Measurements from ENCODE around the gene PHF21A.
"Not testable (repeated sequence)": the region's sequence is repeated elsewhere in the genome, so short reads cannot be mapped to it uniquely, and the experiment has no call there.

Gene PHF21A

DNA sequence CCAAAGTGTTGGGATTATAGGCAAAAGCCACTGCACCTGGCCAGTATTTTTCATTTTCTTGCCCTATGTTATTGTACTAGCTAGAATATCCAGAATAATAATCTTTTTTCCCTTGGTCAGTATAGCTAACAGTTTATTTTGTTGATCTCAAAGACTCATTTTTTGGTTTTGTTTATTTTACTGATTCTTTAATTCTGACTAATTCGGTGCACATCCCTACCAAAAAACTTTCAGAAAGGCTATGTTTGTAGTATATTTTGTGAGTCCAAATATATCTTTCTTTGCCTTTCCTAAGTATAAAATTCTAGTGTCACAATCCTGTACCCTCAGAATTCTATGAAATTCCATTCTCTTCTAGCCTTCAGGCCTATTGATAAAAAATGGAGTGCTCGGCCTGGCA lies 84.3 kb downstream of the PHF21A start:
- DNase-seq (ENCODE audit: low read depth in 2 of 2, low spot score in 1 of 2), result no peak

- no peak for DNase-seq (ENCODE audit: low read depth in 2 of 2, low spot score in 1 of 2)
These were observed 85.2 kb downstream of the PHF21A start for GRCh38 chr11:46036009-46036408.

DNA sequence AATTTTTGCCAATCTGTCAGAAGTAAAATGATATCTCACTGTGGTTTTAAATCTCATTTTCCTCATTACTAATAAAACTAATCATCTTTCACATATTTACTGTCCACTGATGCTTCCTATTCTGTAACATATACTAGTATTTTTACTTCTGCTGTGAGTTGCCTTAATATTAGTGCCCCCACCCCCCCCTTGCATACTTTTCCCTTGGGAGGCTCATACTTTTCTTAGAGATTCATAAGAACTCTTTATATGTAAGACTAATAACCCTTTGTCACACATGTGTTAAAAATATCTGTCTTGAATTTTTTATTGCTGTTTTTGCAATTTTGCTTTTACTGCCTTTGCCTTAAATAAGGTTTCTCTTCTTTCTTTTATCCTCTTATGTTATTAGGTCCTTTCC lies 87.2 kb downstream of the PHF21A start:
- DNase-seq (ENCODE audit: low read depth in 2 of 2, low spot score in 1 of 2), result no peak

DNA sequence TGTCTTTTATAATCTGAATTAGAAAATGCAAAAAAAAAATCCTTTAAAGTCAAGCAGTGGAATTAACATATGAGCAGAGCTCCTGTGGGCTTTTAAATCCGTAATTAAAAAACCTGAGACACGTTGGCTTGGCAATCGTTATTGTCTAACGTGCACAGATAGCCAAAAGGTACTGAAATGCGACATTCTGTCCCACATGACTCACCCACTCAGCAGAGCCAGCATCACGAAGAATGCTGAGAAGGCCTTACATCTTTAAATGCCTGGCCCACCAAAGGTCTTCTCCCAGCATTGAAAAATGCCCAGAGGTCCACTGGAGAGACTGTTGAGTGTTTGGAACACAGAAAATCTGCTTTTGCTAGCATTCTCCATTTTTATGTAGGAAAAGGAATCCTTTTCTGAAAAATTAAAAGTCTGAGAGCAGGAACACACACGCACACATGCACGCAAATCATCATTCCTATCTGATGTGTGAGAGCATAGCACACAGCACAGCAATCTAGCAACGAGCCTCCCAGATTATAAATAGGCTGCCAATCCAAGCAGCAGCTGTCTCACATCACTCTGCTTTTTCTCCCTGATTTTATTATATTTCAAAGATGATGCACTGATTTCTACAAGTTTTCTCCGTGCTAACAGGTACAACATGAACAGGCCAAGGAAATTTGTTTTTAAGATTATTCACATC lies 94.5 kb downstream of the PHF21A start:
- no peak for DNase-seq (ENCODE audit: low read depth in 2 of 2, low spot score in 1 of 2)

DNA sequence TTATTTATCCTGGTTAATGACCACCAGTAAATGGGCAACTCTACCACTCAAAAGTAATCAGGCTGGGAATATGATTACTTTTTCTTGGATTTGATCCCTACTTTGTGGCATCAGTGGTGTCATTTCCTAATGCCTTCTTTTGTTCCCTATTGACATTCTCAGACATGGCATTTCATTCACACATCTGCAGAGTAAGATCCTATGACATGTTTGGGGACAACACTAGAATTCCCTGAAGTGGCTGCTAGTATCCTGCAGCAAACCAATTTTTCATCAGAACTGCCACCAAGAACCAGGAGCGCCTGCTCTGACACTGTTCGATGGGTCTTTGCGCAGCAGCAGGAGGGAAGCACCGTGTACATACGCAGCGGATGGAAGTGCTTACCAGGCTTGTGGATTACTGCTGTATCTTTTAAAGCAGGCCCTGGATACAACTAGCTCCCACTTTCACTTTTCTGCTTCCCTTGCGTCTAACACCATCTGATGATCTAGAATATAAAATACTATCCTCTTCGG lies 101.1 kb downstream of the PHF21A start:
- DNase-seq (ENCODE audit: low read depth in 2 of 2, low spot score in 1 of 2), result no peak

DNA sequence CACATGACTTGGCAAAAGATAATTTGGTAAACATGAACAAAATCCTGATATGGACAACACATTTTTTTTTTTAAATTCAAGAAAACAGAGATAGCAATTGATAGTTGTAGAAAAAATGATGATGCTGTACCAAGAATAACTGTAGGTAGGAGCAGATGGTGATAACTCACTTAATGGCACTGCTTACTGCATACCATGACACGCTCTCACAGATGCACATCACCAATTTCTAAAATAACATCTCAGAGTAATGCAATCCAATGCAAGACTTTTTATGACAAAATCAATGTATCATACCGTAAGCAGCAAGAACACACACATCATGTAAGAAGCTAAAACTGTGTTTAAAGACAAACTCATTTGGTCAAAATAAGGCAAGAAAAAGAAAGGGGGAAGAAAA lies 102.6 kb downstream of the PHF21A start:
- DNase-seq (ENCODE audit: low read depth in 2 of 2, low spot score in 1 of 2), result no peak

DNA sequence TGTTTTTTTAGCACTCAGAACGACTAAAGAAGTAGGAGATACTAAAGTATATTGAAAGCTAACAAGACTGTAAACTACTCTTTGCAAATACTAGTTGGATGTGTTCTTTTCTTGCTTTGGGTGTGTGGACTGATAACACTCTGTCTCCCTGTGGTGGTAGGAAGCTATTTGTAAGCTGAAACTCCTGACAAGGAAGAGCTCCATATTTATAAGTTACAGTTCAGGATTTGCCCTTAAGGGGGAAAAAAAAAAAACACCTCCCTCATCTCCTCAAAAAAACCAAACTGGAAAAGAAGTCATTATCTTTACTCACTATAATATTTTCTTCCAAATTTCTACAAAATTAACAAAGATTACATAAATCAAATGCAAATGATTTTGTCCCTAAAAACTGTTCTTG lies 103.9 kb downstream of the PHF21A start:
- no peak for DNase-seq (ENCODE audit: low read depth in 2 of 2, low spot score in 1 of 2)

DNA sequence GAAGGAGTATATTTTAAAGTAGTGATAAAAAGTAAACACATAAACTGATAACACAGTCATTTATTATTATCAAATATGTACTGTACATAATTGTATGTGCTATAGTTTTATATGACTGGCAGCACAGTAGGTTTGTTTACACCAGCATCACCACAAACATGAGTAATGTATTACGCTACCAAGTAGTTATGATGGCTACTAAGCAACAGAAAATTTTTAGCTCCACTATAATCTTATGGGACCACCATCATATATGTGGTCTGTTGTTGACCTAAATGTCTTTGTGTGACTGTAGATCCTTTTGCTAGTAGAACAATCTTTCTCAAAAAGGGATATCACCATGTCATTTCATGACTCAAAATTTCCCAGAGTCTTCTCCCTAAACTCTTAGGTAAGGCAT lies 105.3 kb downstream of the PHF21A start:
- no peak for DNase-seq (ENCODE audit: low read depth in 2 of 2, low spot score in 1 of 2)

- not testable (repeated sequence) for DNase-seq (ENCODE audit: low read depth in 2 of 2, low spot score in 1 of 2)
These were observed 107.1 kb downstream of the PHF21A start for GRCh38 chr11:46014168-46014567.

- DNase-seq (ENCODE audit: low read depth in 2 of 2, low spot score in 1 of 2), result no peak
These were observed 109.1 kb downstream of the PHF21A start for GRCh38 chr11:46012185-46012584.

GRCh38 chr11:46010100-46010499 lies 111.2 kb downstream of the PHF21A start:
- DNase-seq (ENCODE audit: low read depth in 2 of 2, low spot score in 1 of 2), result no peak

DNA sequence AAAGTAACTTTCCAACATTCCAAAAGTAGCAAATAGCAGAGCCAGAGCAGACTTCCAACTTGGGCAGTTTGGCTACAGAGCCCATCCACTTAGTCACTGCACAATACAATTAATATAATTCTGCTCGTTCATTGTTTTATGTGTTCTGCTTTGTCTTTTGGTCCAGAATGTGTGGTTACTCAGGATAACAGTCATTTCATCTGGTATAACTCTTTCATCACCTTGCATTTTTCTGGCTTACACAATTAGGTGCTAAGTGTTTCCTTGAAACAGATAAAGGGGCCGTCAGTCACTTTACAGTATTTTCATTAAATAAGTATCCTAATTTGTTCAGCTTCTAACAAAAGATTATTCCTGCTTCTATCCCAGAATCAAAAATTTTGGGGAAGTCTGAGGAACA lies 111.6 kb downstream of the PHF21A start:
- no peak for DNase-seq (ENCODE audit: low read depth in 2 of 2, low spot score in 1 of 2)

DNA sequence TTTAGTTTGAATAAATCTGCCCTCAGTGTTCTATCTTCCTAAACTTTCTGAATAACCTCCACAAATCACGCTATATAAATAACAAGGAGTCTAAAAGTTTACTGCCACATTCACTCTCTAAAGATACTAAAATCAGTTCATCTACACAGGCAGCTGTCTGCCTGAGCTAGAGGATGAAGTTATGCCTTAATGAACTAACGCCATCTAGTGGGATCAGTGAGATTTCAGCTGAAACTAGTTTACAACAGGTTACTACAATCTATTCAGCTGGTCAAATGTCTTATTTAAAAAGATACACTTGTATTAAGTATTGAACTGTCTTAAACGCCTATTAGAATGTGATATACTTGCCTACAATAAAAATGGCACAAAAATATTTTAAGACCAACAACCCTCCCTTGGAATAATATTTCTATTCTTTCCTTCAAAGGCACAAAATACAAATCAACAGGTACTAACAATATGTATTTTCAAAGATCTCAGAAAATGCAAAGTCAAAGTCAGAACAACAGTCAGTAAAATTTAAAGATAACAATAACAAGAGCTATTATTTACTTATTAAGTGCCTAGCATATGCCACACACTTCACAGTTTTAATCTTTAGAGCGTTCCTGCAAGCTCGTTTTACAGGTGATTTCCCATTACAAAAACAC lies 114.7 kb downstream of the PHF21A start:
- no peak for DNase-seq (ENCODE audit: low read depth in 2 of 2, low spot score in 1 of 2)

DNA sequence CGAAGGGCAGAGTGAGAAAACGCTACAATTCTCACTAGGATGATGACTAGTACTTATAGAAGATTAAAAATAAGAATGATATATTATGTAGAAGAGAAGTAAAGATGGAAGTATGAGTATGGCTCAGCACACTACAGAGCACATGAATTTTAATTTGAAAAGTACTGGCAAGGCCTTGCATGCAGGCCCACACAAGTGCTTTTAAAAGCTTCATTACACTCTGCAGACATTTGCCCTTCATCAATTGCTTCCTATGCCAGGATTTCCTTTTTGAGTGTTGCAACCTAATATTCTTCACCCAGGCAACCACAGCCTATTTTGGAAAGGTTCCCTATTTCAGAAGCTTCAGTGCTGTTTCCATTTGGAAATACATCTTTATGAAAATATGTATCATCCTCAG lies 117.7 kb downstream of the PHF21A start:
- no peak for DNase-seq (ENCODE audit: low read depth in 2 of 2, low spot score in 1 of 2)

- DNase-seq (ENCODE audit: low read depth in 2 of 2, low spot score in 1 of 2), result no peak
These were observed 119.1 kb downstream of the PHF21A start for GRCh38 chr11:46002189-46002588.

GRCh38 chr11:46001448-46001914 lies 119.8 kb downstream of the PHF21A start:
- DNase-seq (ENCODE audit: low read depth in 2 of 2, low spot score in 1 of 2), result no peak

GRCh38 chr11:45997599-45997998 lies 123.7 kb downstream of the PHF21A start:
- no peak for DNase-seq (ENCODE audit: low read depth in 2 of 2, low spot score in 1 of 2)

DNA sequence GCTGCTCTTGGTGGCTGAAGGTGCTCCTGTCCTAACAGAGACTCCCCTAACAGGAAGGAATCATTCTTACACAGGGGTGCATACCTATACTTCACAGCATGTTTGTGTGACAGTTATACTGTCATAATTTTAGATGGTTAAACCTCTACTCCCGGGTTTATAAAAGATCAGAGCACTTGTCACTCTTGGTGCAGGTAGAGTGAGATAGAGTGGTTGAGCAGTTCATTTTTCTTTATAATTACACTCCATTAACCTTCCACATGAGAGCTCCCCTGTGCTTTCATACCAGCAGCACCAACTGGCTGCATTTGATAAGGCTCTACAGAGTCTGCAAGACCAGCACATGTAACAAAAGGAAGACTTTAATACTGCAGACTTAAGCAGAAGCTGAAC lies 125.9 kb downstream of the PHF21A start:
- DNase-seq (ENCODE audit: low read depth in 2 of 2, low spot score in 1 of 2), result no peak

- DNase-seq (ENCODE audit: low read depth in 2 of 2, low spot score in 1 of 2), result no peak
These were observed 126.6 kb downstream of the PHF21A start for GRCh38 chr11:45994371-45995341.

DNA sequence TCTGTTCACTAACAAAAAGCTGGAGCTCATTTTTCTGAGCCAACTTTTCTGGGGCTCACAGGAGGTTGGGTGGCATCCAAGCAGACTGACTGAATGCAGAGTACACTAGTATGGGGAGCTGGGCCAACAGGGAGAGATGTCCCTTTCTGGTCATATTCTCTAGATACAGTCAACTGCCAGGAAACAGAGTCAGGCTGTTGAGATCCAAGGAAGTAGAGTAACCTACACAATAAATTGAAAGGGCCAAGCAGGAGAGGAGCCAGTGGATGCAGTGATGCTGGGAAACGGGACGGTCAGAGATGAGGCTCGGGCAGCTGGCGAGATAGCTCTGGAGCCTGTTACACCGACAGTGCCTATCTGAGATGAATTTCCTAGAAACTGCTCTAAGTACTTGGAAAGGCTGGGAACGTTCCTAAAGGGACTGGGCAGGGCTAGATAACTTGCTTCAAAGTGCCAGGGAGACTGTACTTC lies 127.7 kb downstream of the PHF21A start:
- DNase-seq (ENCODE audit: low read depth in 2 of 2, low spot score in 1 of 2), result no peak

- DNase-seq (ENCODE audit: low read depth in 2 of 2, low spot score in 1 of 2), result no peak
These were observed 132.3 kb downstream of the PHF21A start for GRCh38 chr11:45988921-45989320.

All from stimulated activated CD8-positive, alpha-beta memory T cell treated with anti-CD3 and anti-CD28 coated beads, Interleukin-4, amount 100 ng/mL, for 1 hour (primary cell).